Measurements from ENCODE around the gene SPSB2. TPM values are rescaled to one million over a fixed set of nuclear protein-coding genes. Genes with fewer than 3 reads are reported as not detected.

Gene SPSB2
- total and polyA plus RNA-seq, 11 donors = 2.3 to 6.6 (median 3.5) TPM

DNA sequence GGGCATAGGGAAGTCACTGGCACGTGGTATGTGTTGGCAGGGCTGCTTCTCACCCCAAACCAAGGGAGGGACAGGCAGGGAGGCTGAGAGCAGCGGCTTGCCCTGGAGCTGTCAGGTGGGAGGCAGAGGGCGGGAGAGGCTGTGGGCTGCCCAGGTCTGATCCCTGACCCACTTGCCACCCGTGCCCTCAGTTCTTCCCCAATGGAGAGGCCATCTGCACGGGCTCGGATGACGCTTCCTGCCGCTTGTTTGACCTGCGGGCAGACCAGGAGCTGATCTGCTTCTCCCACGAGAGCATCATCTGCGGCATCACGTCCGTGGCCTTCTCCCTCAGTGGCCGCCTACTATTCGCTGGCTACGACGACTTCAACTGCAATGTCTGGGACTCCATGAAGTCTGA is 27.7 kb downstream of the SPSB2 start:
- WGBS, 4 donors = 85 to 93% (median 92%) methylated on average over 16 to 17 of the region's 17 CpGs
- H3K27me3 ChIP-seq = no peaks in the 10 kb centered on the region
- H3K36me3 ChIP-seq = peaks cover 0 to 78% (median 41%) of the 10 kb centered on the region in 9 donors
- ATAC-seq = no peak
- intact Hi-C loops (cut with DNase I) = no loop called here
- H3K4me3 ChIP-seq = no peak overlapping the region
- TF ChIP-seq CTCF (IDR thresholded peaks at IDR 0.05) = no peak
- TF ChIP-seq POLR2A (IDR thresholded peaks at IDR 0.05) = no peak
- H3K4me1 ChIP-seq = peaks cover 0 to 9% (median 1%) of the 10 kb centered on the region in 12 donors
- no peaks in the 10 kb centered on the region for H3K9me3 ChIP-seq
- DNase-seq = no peak
- H3K27ac ChIP-seq = no peak overlapping the region

DNA sequence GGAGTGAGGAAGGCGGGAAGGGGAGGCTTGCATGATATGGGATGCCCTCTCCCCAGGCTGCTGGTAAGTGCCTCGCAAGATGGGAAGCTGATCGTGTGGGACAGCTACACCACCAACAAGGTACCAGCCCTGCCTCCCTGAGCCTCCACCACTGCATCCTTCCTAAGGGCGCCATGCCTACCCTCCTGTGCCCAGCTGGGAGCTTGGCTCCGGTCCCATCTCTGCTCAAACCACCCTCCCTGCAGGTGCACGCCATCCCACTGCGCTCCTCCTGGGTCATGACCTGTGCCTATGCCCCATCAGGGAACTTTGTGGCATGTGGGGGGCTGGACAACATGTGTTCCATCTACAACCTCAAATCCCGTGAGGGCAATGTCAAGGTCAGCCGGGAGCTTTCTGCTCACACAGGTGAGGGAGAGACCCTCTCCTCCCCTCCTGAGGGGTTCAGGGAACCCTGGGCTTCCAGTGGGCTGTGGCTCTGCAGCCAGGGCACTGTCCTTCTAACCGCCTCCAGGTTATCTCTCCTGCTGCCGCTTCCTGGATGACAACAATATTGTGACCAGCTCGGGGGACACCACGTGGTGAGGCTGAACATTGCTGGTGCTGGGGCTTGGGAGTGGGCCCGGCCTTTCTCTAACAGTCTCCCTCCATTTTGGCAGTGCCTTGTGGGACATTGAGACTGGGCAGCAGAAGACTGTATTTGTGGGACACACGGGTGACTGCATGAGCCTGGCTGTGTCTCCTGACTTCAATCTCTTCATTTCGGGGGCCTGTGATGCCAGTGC is 29.8 kb downstream of the SPSB2 start:
- DNase-seq = no peak
- TF ChIP-seq POLR2A (IDR thresholded peaks at IDR 0.05) (no peak), CTCF (IDR thresholded peaks at IDR 0.05) (no peak)
- 62 to 73% (median 69%) methylated on average over 13 to 16 of the region's 16 CpGs for WGBS, 4 donors
- Histone ChIP-seq H3K27ac (no peak overlapping the region), H3K4me1 (peaks cover 0 to 16% (median 3%) of the 10 kb centered on the region in 12 donors), H3K4me3 (no peak overlapping the region), H3K27me3 (no peaks in the 10 kb centered on the region), H3K9me3 (no peaks in the 10 kb centered on the region), H3K36me3 (peaks cover 0 to 82% (median 50%) of the 10 kb centered on the region in 9 donors)
- intact Hi-C loops (cut with DNase I) = no loop called here
- ATAC-seq = no peak

GRCh38 chr12:6842075-6842474 is 31.0 kb downstream of the SPSB2 start:
- DNase-seq = no peak
- H3K27me3 ChIP-seq = no peaks in the 10 kb centered on the region

More at GRCh38 chr12:6842075-6842474, 31.0 kb downstream of the SPSB2 start:
- intact Hi-C loops (cut with DNase I) = no loop called here
- H3K27ac ChIP-seq = no peak overlapping the region
- ATAC-seq = no peak
- WGBS, 4 donors = 91 to 95% (median 94%) methylated on average over 4 of the region's 4 CpGs
- H3K36me3 ChIP-seq = peaks cover 0 to 84% (median 59%) of the 10 kb centered on the region in 9 donors
- H3K9me3 ChIP-seq = no peaks in the 10 kb centered on the region
- H3K4me1 ChIP-seq = peaks cover 0 to 16% (median 3%) of the 10 kb centered on the region in 12 donors
- H3K4me3 ChIP-seq = no peak overlapping the region
- TF ChIP-seq POLR2A (IDR thresholded peaks at IDR 0.05) = no peak
- no peak for TF ChIP-seq CTCF (IDR thresholded peaks at IDR 0.05)

Data from heart left ventricle (tissue), 16 donors.